Measurements from ENCODE around the gene RIMBP2. TPM values are rescaled to one million over a fixed set of nuclear protein-coding genes. Genes with fewer than 3 reads are reported as not detected.
A peak's percentile ranks its signal among the peaks of the same experiment; 100 is the strongest.

The RIMBP2 gene
- total RNA-seq, 1 donor from 2014 or later = 0.25 TPM

- Histone ChIP-seq H3K27ac (no peak overlapping the region), H3K4me3 (no peak overlapping the region), H3K4me1 (no peaks in the 10 kb centered on the region), H3K27me3 (no peaks in the 10 kb centered on the region), H3K36me3 (no peaks in the 10 kb centered on the region), H3K9me3 (no peaks in the 10 kb centered on the region)
- no peak for DNase-seq (ENCODE audit: extremely low spot score in 2 of 2)
- intact Hi-C loops (cut with DNase I) = no loop called here
- no peak for TF ChIP-seq POLR2AphosphoS5 (IDR thresholded peaks at IDR 0.05; ENCODE audit: insufficient read depth in 1 of 2, low read depth in 1 of 2)
- no peak for TF ChIP-seq CTCF (IDR thresholded peaks at IDR 0.05)
- TF ChIP-seq POLR2A (IDR thresholded peaks at IDR 0.05) = no peak
Observed at GRCh38 chr12:130431176-130431575, 284.9 kb downstream of the RIMBP2 start.

GRCh38 chr12:130429656-130430505 is 286.2 kb downstream of the RIMBP2 start:
- no peak for DNase-seq (ENCODE audit: extremely low spot score in 2 of 2)
- intact Hi-C loops (cut with DNase I) = no loop called here
- TF ChIP-seq POLR2AphosphoS5 (IDR thresholded peaks at IDR 0.05; ENCODE audit: insufficient read depth in 1 of 2, low read depth in 1 of 2) = no peak
- TF ChIP-seq CTCF (IDR thresholded peaks at IDR 0.05) = no peak
- no peak for TF ChIP-seq POLR2A (IDR thresholded peaks at IDR 0.05)

GRCh38 chr12:130428116-130428515 is 288.0 kb downstream of the RIMBP2 start:
- no peak for TF ChIP-seq POLR2AphosphoS5 (IDR thresholded peaks at IDR 0.05; ENCODE audit: insufficient read depth in 1 of 2, low read depth in 1 of 2)
- no peak for TF ChIP-seq POLR2A (IDR thresholded peaks at IDR 0.05)
- TF ChIP-seq CTCF (IDR thresholded peaks at IDR 0.05) = no peak
- H3K4me1 ChIP-seq = no peaks in the 10 kb centered on the region
- peak; percentile 71 to 94 for DNase-seq (ENCODE audit: extremely low spot score in 2 of 2)

More at GRCh38 chr12:130429656-130430505, 286.2 kb downstream of the RIMBP2 start:
- H3K4me3 ChIP-seq = no peak overlapping the region
- no peak overlapping the region for H3K27ac ChIP-seq
- H3K9me3 ChIP-seq = no peaks in the 10 kb centered on the region
- H3K36me3 ChIP-seq = no peaks in the 10 kb centered on the region
- H3K27me3 ChIP-seq = no peaks in the 10 kb centered on the region
- no peaks in the 10 kb centered on the region for H3K4me1 ChIP-seq

GRCh38 chr12:130427381-130427887 is 288.7 kb downstream of the RIMBP2 start:
- TF ChIP-seq POLR2AphosphoS5 (IDR thresholded peaks at IDR 0.05; ENCODE audit: insufficient read depth in 1 of 2, low read depth in 1 of 2) (no peak), CTCF (IDR thresholded peaks at IDR 0.05) (no peak)
- intact Hi-C loops (cut with DNase I) = no loop called here
- no peaks in the 10 kb centered on the region for H3K36me3 ChIP-seq
- H3K27ac ChIP-seq = no peak overlapping the region
- H3K4me1 ChIP-seq = no peaks in the 10 kb centered on the region
- no peak overlapping the region for H3K4me3 ChIP-seq
- H3K9me3 ChIP-seq = no peaks in the 10 kb centered on the region
- DNase-seq (ENCODE audit: extremely low spot score in 2 of 2) = peak; percentile 81 to 84
- H3K27me3 ChIP-seq = no peaks in the 10 kb centered on the region

More at GRCh38 chr12:130428116-130428515, 288.0 kb downstream of the RIMBP2 start:
- Histone ChIP-seq H3K27ac (no peak overlapping the region), H3K27me3 (no peaks in the 10 kb centered on the region), H3K9me3 (no peaks in the 10 kb centered on the region), H3K4me3 (no peak overlapping the region), H3K36me3 (no peaks in the 10 kb centered on the region)
- intact Hi-C loops (cut with DNase I) = no loop called here

GRCh38 chr12:130425698-130426245 is 290.3 kb downstream of the RIMBP2 start:
- no peaks in the 10 kb centered on the region for H3K9me3 ChIP-seq
- H3K36me3 ChIP-seq = no peaks in the 10 kb centered on the region
- TF ChIP-seq POLR2A (IDR thresholded peaks at IDR 0.05) = no peak
- TF ChIP-seq CTCF (IDR thresholded peaks at IDR 0.05) = no peak
- no peak for TF ChIP-seq POLR2AphosphoS5 (IDR thresholded peaks at IDR 0.05; ENCODE audit: insufficient read depth in 1 of 2, low read depth in 1 of 2)
- H3K27me3 ChIP-seq = no peaks in the 10 kb centered on the region
- no peaks in the 10 kb centered on the region for H3K4me1 ChIP-seq
- H3K27ac ChIP-seq = no peak overlapping the region
- H3K4me3 ChIP-seq = no peak overlapping the region
- peak; percentile 10 to 82 for DNase-seq (ENCODE audit: extremely low spot score in 2 of 2)
- intact Hi-C loops (cut with DNase I) = no loop called here

Data from vagina (tissue), 2 donors.